GM12874 (cell line): Measurements from ENCODE around the gene CNTN5.

Source experiments
- CTCF ChIP-seq: IDR thresholded peaks from 2 replicates; pipeline ENCODE4 v1.5.1; 2011; ENCODE audit warnings: low read depth, mild to moderate bottlenecking, control low read depth, low read length, moderate library complexity; ENCODE audit not compliant: insufficient read depth

Gene CNTN5

GRCh38 chr11:100182927-100183326 is 1162.2 kb downstream of the CNTN5 start:
- TF ChIP-seq CTCF = no peak

GRCh38 chr11:100185588-100185987 is 1164.8 kb downstream of the CNTN5 start:
- no peak for TF ChIP-seq CTCF

- TF ChIP-seq CTCF = no peak
These were observed 1167.5 kb downstream of the CNTN5 start for GRCh38 chr11:100188137-100188783.

GRCh38 chr11:100190395-100190794 is 1169.6 kb downstream of the CNTN5 start:
- TF ChIP-seq CTCF = no peak

- TF ChIP-seq CTCF = no peak
These were observed 1171.4 kb downstream of the CNTN5 start for GRCh38 chr11:100192181-100192580.

- TF ChIP-seq CTCF = no peak
These were observed 1183.0 kb downstream of the CNTN5 start for GRCh38 chr11:100203789-100204188.

GRCh38 chr11:100205926-100206325 is 1185.2 kb downstream of the CNTN5 start:
- TF ChIP-seq CTCF = no peak
